Immature natural killer cell (primary cell): ENCODE data around the gene SGSH. TPM values are rescaled to one million over a fixed set of nuclear protein-coding genes. Genes with fewer than 3 reads are reported as not detected.

Experiments
- DNase-seq, 3 donors: peaks; one replicate each; pipeline ENCODE4 v3.0.0; 2022; ENCODE audit warnings: mixed read lengths in 1 of 3
- H3K27ac Mint-ChIP-seq, 6 donors: one replicate each; pipeline ENCODE4 v1.8.0; 2020; ENCODE audit warnings: mixed read lengths in 6 of 6, mild to moderate bottlenecking in 5 of 6, inconsistent platforms in 4 of 6, moderate library complexity in 3 of 6
- H3K27me3 Mint-ChIP-seq, 3 donors: one replicate each; pipeline ENCODE4 v1.8.0; 2020 to 2021; ENCODE audit warnings: low read depth in 3 of 3, mild to moderate bottlenecking in 3 of 3, mixed read lengths in 3 of 3, moderate library complexity in 3 of 3, inconsistent platforms in 1 of 3
- H3K36me3 Mint-ChIP-seq, 3 donors: one replicate each; pipeline ENCODE4 v1.8.0; 2020; ENCODE audit warnings: mixed read lengths in 3 of 3, inconsistent platforms in 2 of 3, mild to moderate bottlenecking in 2 of 3
- H3K4me1 Mint-ChIP-seq, 2 donors: one replicate each; pipeline ENCODE4 v1.8.0; 2020; ENCODE audit warnings: inconsistent platforms in 2 of 2, mild to moderate bottlenecking in 2 of 2, mixed read lengths in 2 of 2, moderate library complexity in 1 of 2
- H3K4me3 Mint-ChIP-seq, 5 donors: one replicate each; pipeline ENCODE4 v1.8.0; 2020; ENCODE audit warnings: mild to moderate bottlenecking in 5 of 5, mixed read lengths in 5 of 5, inconsistent platforms in 3 of 5, moderate library complexity in 3 of 5
- H3K9me3 Mint-ChIP-seq, 6 donors: one replicate each; pipeline ENCODE4 v1.8.0; 2020; ENCODE audit warnings: mild to moderate bottlenecking in 6 of 6, mixed read lengths in 6 of 6, inconsistent platforms in 4 of 6, moderate library complexity in 3 of 6
- polyA plus RNA-seq, 3 donors: library from polyadenylated mRNA; unstranded; fragments of 300-500 nt; fragmentation: Illumina TruSeq; gene quantifications; one replicate each; pipeline ENCODE4 v1.2.3, GENCODE V29; 2021

Gene SGSH
- polyA plus RNA-seq = 10 to 100 TPM; 22.6 to 32.7 (median 26.8) TPM

- Mint-ChIP-seq H3K27ac (peak within 1 kb of the TSS; percentile 89 to 95 (median 94)), H3K4me1 (peaks cover 37 to 40% of the 10 kb centered on the region in 2 donors), H3K27me3 (peaks cover 7 to 13% (median 12%) of the 10 kb centered on the region in 3 donors), H3K4me3 (peak within 1 kb of the TSS; percentile 88 to 93 (median 92)), H3K9me3 (no peaks in the 10 kb centered on the region), H3K36me3 (peaks cover 5 to 16% (median 6%) of the 10 kb centered on the region in 3 donors)
- DNase-seq = peak; percentile 44 to 48 (median 47)
These were observed at the start of gene SGSH, which contains the start of gene SLC26A11 for GRCh38 chr17:80220054-80220735. Gene SGSH (minus strand): TSS chr17:80220333. CDS start chr17:80220313, 20 bp downstream. Gene SLC26A11 (plus strand): TSS chr17:80220427. CDS start chr17:80221561, 1,134 bp downstream.

GRCh38 chr17:80269405-80269807, 49.3 kb upstream of the SGSH start:
- no peak for DNase-seq

GRCh38 chr17:80268427-80268826, 48.3 kb upstream of the SGSH start:
- no peak overlapping the region for H3K27ac Mint-ChIP-seq

More at GRCh38 chr17:80269405-80269807, 49.3 kb upstream of the SGSH start:
- Mint-ChIP-seq H3K27me3 (peaks cover 0 to 9% (median 4%) of the 10 kb centered on the region in 3 donors), H3K9me3 (no peaks in the 10 kb centered on the region), H3K27ac (no peak overlapping the region), H3K4me1 (peaks cover 36 to 52% of the 10 kb centered on the region in 2 donors), H3K36me3 (peaks cover 10 to 22% (median 12%) of the 10 kb centered on the region in 3 donors), H3K4me3 (no peak overlapping the region)

GRCh38 chr17:80267391-80267790, 47.3 kb upstream of the SGSH start:
- Mint-ChIP-seq H3K9me3 (no peaks in the 10 kb centered on the region), H3K27ac (peak overlapping the region; percentile 36 to 94 (median 76)), H3K36me3 (peaks cover 8 to 12% (median 10%) of the 10 kb centered on the region in 3 donors), H3K4me1 (peaks cover 28 to 43% of the 10 kb centered on the region in 2 donors), H3K27me3 (peaks cover 0 to 14% (median 10%) of the 10 kb centered on the region in 3 donors), H3K4me3 (peak overlapping the region; percentile 51 to 100 (median 72))
- no peak for DNase-seq

More at GRCh38 chr17:80268427-80268826, 48.3 kb upstream of the SGSH start:
- Mint-ChIP-seq H3K4me1 (peaks cover 31 to 45% of the 10 kb centered on the region in 2 donors), H3K9me3 (no peaks in the 10 kb centered on the region), H3K36me3 (peaks cover 8 to 17% (median 10%) of the 10 kb centered on the region in 3 donors), H3K27me3 (peaks cover 0 to 14% (median 9%) of the 10 kb centered on the region in 3 donors), H3K4me3 (no peak overlapping the region)
- no peak for DNase-seq

- peak; percentile 82 to 86 (median 83) for DNase-seq
- Mint-ChIP-seq H3K4me1 (peaks cover 38 to 49% of the 10 kb centered on the region in 2 donors), H3K27ac (peak overlapping the region; percentile 81 to 94 (median 92)), H3K9me3 (no peaks in the 10 kb centered on the region), H3K27me3 (peaks cover 5 to 21% (median 19%) of the 10 kb centered on the region in 3 donors), H3K4me3 (peak overlapping the region; percentile 90 to 100 (median 99)), H3K36me3 (peaks cover 5 to 8% (median 7%) of the 10 kb centered on the region in 3 donors)
These were observed 45.3 kb upstream of the SGSH start for GRCh38 chr17:80265205-80266068.

- Mint-ChIP-seq H3K9me3 (no peaks in the 10 kb centered on the region), H3K4me1 (peaks cover 38 to 54% of the 10 kb centered on the region in 2 donors), H3K4me3 (peak overlapping the region; percentile 90 to 100 (median 99)), H3K36me3 (peaks cover 5 to 8% (median 5%) of the 10 kb centered on the region in 3 donors), H3K27me3 (peaks cover 8 to 21% (median 19%) of the 10 kb centered on the region in 3 donors), H3K27ac (peak overlapping the region; percentile 81 to 94 (median 92))
- peak; percentile 61 to 66 (median 64) for DNase-seq
These were observed 44.3 kb upstream of the SGSH start for GRCh38 chr17:80264205-80265075.

- peak overlapping the region; percentile 90 to 100 (median 99) for H3K4me3 Mint-ChIP-seq
- H3K27me3 Mint-ChIP-seq = peaks cover 10 to 23% (median 19%) of the 10 kb centered on the region in 3 donors
- peak; percentile 85 to 87 (median 86) for DNase-seq
- no peaks in the 10 kb centered on the region for H3K9me3 Mint-ChIP-seq
- H3K4me1 Mint-ChIP-seq = peaks cover 42 to 57% of the 10 kb centered on the region in 2 donors
- peaks cover 5 to 8% (median 5%) of the 10 kb centered on the region in 3 donors for H3K36me3 Mint-ChIP-seq
- peak overlapping the region; percentile 81 to 95 (median 93) for H3K27ac Mint-ChIP-seq
These were observed 43.4 kb upstream of the SGSH start for GRCh38 chr17:80263253-80264204.

GRCh38 chr17:80262775-80263244, 42.7 kb upstream of the SGSH start:
- H3K36me3 Mint-ChIP-seq = peaks cover 5 to 8% (median 5%) of the 10 kb centered on the region in 3 donors
- peak overlapping the region in 4 of 6 donors; percentile 81 to 95 (median 94) for H3K27ac Mint-ChIP-seq
- peaks cover 47 to 59% of the 10 kb centered on the region in 2 donors for H3K4me1 Mint-ChIP-seq
- H3K4me3 Mint-ChIP-seq = peak overlapping the region; percentile 90 to 100 (median 99)
- peaks cover 10 to 23% (median 19%) of the 10 kb centered on the region in 3 donors for H3K27me3 Mint-ChIP-seq
- DNase-seq = no peak
- no peaks in the 10 kb centered on the region for H3K9me3 Mint-ChIP-seq

GRCh38 chr17:80262291-80262690, 42.2 kb upstream of the SGSH start:
- H3K4me1 Mint-ChIP-seq = peaks cover 47 to 55% of the 10 kb centered on the region in 2 donors
- peak overlapping the region; percentile 93 to 99 (median 96) for H3K27ac Mint-ChIP-seq
- H3K9me3 Mint-ChIP-seq = no peaks in the 10 kb centered on the region
- no peak for DNase-seq
- H3K27me3 Mint-ChIP-seq = peaks cover 10 to 23% (median 19%) of the 10 kb centered on the region in 3 donors
- H3K4me3 Mint-ChIP-seq = peak overlapping the region; percentile 88 to 98 (median 91)
- peaks cover 5% of the 10 kb centered on the region in 3 donors for H3K36me3 Mint-ChIP-seq

GRCh38 chr17:80261895-80262279, 41.8 kb upstream of the SGSH start:
- peaks cover 10 to 23% (median 19%) of the 10 kb centered on the region in 3 donors for H3K27me3 Mint-ChIP-seq
- H3K27ac Mint-ChIP-seq = peak overlapping the region; percentile 93 to 99 (median 96)
- no peaks in the 10 kb centered on the region for H3K9me3 Mint-ChIP-seq
- peaks cover 4 to 5% (median 5%) of the 10 kb centered on the region in 3 donors for H3K36me3 Mint-ChIP-seq
- no peak for DNase-seq
- peak overlapping the region; percentile 88 to 98 (median 91) for H3K4me3 Mint-ChIP-seq
- peaks cover 47 to 51% of the 10 kb centered on the region in 2 donors for H3K4me1 Mint-ChIP-seq

GRCh38 chr17:80261159-80261894, 41.2 kb upstream of the SGSH start:
- Mint-ChIP-seq H3K27me3 (peaks cover 10 to 23% (median 19%) of the 10 kb centered on the region in 3 donors), H3K36me3 (peaks cover 4 to 5% (median 5%) of the 10 kb centered on the region in 3 donors), H3K9me3 (no peaks in the 10 kb centered on the region), H3K4me3 (peak overlapping the region; percentile 88 to 98 (median 91)), H3K4me1 (peaks cover 46 to 47% of the 10 kb centered on the region in 2 donors), H3K27ac (peak overlapping the region; percentile 93 to 99 (median 96))
- peak; percentile 58 to 63 (median 58) for DNase-seq
